OCI-M2 (cell line): ENCODE measurements around the gene GPATCH3.
"Not testable (repeated sequence)": the region's sequence is repeated elsewhere in the genome, so short reads cannot be mapped to it uniquely, and the experiment has no call there.

ENCODE experiments used
- DNase-seq: peaks from one replicate; lab custom pipeline; 2025; ENCODE audit not compliant: unreplicated experiment; lab: John Stamatoyannopoulos, UW

GPATCH3 gene, protein sequence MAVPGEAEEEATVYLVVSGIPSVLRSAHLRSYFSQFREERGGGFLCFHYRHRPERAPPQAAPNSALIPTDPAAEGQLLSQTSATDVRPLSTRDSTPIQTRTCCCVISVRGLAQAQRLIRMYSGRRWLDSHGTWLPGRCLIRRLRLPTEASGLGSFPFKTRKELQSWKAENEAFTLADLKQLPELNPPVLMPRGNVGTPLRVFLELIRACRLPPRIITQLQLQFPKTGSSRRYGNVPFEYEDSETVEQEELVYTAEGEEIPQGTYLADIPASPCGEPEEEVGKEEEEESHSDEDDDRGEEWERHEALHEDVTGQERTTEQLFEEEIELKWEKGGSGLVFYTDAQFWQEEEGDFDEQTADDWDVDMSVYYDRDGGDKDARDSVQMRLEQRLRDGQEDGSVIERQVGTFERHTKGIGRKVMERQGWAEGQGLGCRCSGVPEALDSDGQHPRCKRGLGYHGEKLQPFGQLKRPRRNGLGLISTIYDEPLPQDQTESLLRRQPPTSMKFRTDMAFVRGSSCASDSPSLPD

DNA sequence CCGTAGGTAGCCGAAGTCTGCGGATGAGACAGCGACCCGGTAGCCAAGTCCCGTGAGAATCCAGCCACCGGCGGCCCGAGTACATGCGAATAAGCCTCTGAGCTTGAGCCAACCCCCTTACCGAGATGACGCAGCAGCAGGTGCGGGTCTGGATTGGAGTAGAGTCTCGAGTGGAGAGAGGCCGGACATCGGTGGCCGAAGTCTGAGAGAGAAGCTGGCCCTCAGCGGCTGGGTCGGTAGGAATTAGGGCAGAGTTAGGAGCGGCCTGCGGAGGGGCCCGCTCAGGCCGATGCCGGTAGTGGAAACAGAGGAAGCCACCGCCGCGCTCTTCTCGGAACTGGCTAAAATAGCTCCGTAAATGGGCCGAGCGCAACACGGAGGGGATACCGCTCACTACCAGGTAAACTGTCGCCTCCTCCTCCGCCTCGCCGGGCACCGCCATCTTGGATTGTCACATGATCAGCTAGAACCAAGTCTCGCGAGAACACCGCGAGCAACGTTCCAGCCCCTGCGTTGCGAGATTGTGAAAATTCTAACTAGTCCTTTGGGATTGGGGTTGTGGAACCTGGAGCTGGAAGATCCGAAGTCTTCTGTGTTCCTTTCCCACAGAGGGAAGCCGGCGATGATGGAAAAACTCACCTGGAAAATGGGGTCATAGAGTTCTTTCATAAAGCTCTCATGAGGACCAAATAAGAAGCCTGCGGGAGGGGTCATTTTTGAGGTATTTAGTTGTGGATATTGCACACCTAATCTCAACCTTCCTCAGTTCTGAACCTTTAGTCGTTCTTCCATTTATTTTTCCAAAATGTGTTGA is at the start of gene GPATCH3:
TSS of gene GPATCH3 (minus strand) at position 467 of the 814 bp plus-strand sequence. CDS start at position 442, 25 bp downstream.
- peak; percentile 76 for DNase-seq

- DNase-seq, result no peak
These were observed 49.7 kb upstream of the GPATCH3 start for GRCh38 chr1:26949926-26950319.

GRCh38 chr1:26949266-26949925 is 49.1 kb upstream of the GPATCH3 start:
- DNase-seq, result no peak

- not testable (repeated sequence) for DNase-seq
These were observed 48.4 kb upstream of the GPATCH3 start for GRCh38 chr1:26948725-26949057.

- no peak for DNase-seq
These were observed 46.0 kb upstream of the GPATCH3 start for GRCh38 chr1:26946270-26946669.

DNA sequence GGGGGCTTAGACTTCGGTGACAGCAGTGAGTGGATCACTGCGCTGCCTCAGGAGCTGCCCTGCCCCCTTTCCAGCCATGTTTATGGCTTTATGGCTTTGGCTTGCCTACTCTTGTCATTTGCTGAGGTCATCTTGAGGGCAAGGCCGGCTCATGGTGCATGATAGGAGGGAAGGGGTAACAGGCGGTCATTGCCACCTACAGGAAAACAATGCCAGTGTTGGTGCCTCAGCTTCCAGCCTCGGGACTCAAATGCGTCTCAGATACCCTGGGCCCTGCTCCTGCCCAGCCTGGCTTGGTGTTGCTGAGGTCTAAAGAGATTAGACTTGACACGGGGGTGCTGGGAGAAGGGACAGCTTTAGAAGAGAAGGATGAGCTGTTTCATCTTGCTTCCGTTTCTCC is 45.5 kb upstream of the GPATCH3 start:
- DNase-seq, result no peak

GRCh38 chr1:26945138-26945537 is 44.9 kb upstream of the GPATCH3 start:
- DNase-seq, result no peak

- no peak for DNase-seq
These were observed 42.4 kb upstream of the GPATCH3 start for GRCh38 chr1:26942656-26943055.

DNA sequence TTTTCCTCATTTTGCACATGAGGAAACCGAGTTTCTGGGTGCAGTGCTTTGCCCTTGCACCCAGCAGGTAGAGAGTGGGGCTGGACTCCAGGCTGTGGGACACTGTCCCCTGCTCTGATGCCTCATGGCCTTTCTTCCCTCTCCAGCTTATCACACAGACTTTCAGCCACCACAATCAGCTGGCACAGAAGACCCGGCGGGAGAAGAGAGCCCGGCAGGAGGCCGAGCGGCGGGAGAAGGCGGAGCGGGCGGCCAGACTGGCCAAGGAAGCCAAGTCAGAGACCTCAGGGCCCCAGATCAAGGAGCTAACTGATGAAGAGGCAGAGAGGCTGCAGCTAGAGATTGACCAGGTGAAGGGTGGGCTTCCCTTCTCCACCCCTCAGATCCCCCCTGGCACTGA is 41.0 kb upstream of the GPATCH3 start:
- no peak for DNase-seq

DNA sequence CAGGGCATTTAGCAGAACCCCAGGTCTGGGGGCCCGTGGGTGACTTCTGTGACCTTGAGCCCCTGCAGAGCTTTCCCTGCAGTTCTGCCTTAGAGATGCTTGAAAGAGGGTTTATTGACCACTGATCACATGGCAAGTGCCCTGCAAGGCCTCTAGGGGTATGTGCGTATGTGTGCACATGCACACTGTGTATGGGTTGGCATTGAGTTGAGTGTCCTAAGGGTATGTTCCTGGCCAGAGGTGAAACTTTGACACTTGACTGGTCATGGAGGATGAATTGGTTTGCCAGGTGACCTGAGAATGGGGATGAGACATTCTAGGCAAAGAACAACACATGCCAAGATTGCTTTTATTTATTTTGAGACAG is 38.4 kb upstream of the GPATCH3 start:
- DNase-seq, result no peak

GRCh38 chr1:26938004-26938658 is 37.9 kb upstream of the GPATCH3 start:
- no peak for DNase-seq

- no peak for DNase-seq
These were observed 36.6 kb upstream of the GPATCH3 start for GRCh38 chr1:26936823-26937222.

DNA sequence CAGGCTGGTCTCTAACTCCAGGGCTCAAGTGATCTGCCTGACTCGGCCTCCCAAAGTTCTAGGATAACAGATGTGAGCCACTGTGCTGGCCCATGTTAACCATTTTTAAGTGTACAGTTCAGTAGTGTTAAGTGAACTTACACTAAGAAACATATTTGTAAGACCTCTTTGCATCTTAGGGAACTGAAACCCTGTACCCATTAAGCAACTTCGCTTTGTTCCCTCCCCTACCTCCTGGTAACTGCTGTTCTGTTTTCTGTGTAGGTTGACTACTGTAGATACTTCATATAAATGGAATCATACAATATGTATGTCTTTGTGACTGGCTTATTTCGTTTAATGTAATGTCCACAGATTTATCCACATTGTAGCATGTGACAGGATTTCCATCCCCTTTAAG is 32.3 kb upstream of the GPATCH3 start:
- DNase-seq, result no peak

DNA sequence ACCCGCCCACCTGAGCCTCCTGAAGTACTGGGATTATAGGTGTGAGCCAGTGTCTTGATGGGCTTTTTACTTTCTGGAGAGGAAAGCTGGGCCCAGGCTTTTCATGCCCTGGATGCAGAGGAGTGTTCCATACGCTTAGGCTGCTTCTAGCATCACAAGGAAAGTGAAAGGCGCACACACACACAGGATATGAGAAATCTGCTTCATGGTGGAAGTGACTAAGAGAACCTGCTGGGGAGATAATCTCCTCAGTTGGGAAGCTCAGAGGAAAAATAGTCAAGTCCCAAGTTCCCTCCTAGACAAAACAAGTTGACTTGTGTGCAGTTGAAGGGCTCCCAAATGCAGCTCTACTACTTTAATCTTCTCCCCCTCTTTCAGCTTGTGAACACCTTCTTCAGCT is 23.4 kb upstream of the GPATCH3 start:
- DNase-seq, result no peak

- no peak for DNase-seq
These were observed 22.6 kb upstream of the GPATCH3 start for GRCh38 chr1:26922901-26923300.

- DNase-seq, result no peak
These were observed 22.1 kb upstream of the GPATCH3 start for GRCh38 chr1:26922431-26922729.

GRCh38 chr1:26921540-26922430 is 21.5 kb upstream of the GPATCH3 start, which contains the start of gene NUDC:
NUDC (plus strand) TSS chr1:26921743; CDS start chr1:26921849, 106 bp downstream.
- DNase-seq, result peak; percentile 60

- DNase-seq, result no peak
These were observed 20.9 kb upstream of the GPATCH3 start for GRCh38 chr1:26921126-26921539.

- no peak for DNase-seq
These were observed 15.1 kb upstream of the GPATCH3 start for GRCh38 chr1:26915204-26915842.
